PC-9 (cell line): ENCODE measurements around the gene DHX30. TPM values are rescaled to one million over a fixed set of nuclear protein-coding genes. Genes with fewer than 3 reads are reported as not detected.

Experiments used
- BruUV-seq: library from RNA; stranded (reverse); fragments of 400-500 nt; replicated peaks from 2 replicates; lab custom pipeline; 2021; lab: Mats Ljungman, UMichigan
- CTCF ChIA-PET: fragments of 300-600 bp; sonication (Branson Sonifier 250); formaldehyde crosslinking; loops from one replicate; lab custom pipeline; 2022; ENCODE audit warnings: antibody characterized with exemption; lab: Charles Lee
- POLR2A ChIA-PET: fragments of 300-600 bp; sonication (Branson Sonifier 250); formaldehyde crosslinking; loops from one replicate; lab custom pipeline; 2022; ENCODE audit warnings: antibody characterized with exemption; ENCODE audit not compliant: unreplicated experiment; lab: Charles Lee
- DNase-seq, 2 experiments: peaks; one replicate each; pipeline versions ENCODE4 v3.0.0 to v3.0.0-alpha.2; 2015 to 2022; ENCODE audit warnings: mixed read lengths in 1 of 2
- H2AFZ ChIP-seq: fragments of 200-600 bp; sonication (generic); 2 replicates; pipeline ENCODE4 v1.8.1; 2017; ENCODE audit warnings: antibody characterized with exemption
- H3F3A ChIP-seq: fragments of 200-600 bp; sonication (generic); 2 replicates; pipeline ENCODE4 v1.8.1; 2017; ENCODE audit warnings: antibody characterized with exemption, mild to moderate bottlenecking, low read depth; ENCODE audit not compliant: insufficient read depth
- H3K27ac ChIP-seq: fragments of 200-600 bp; sonication (generic); 2 replicates; pipeline ENCODE4 v1.6.1; 2016; ENCODE audit warnings: mixed run types
- H3K27me3 ChIP-seq: fragments of 200-600 bp; sonication (generic); 2 replicates; pipeline ENCODE4 v1.6.1; 2016; ENCODE audit warnings: low read depth, mixed run types; ENCODE audit not compliant: insufficient read depth
- H3K36me3 ChIP-seq: fragments of 200-600 bp; sonication (generic); 2 replicates; pipeline ENCODE4 v1.6.1; 2016; ENCODE audit warnings: low read depth, mixed run types
- H3K4me1 ChIP-seq: fragments of 200-600 bp; sonication (generic); replicated peaks from 2 replicates; pipeline ENCODE4 v1.6.1; 2016; ENCODE audit warnings: mixed run types; ENCODE audit not compliant: insufficient read depth
- H3K4me2 ChIP-seq: fragments of 200-600 bp; sonication (generic); 2 replicates; pipeline ENCODE4 v1.6.1; 2017; ENCODE audit warnings: mixed run types
- H3K4me3 ChIP-seq: fragments of 200-600 bp; sonication (generic); 2 replicates; pipeline ENCODE4 v1.6.1; 2016; ENCODE audit warnings: mixed run types
- H3K79me2 ChIP-seq: fragments of 200-600 bp; sonication (generic); 2 replicates; pipeline ENCODE4 v1.6.1; 2017; ENCODE audit warnings: low read depth, mixed run types
- H3K9me2 ChIP-seq: fragments of 200-600 bp; sonication (generic); 2 replicates; pipeline ENCODE4 v1.8.1; 2017; ENCODE audit warnings: mild to moderate bottlenecking; ENCODE audit not compliant: insufficient read depth
- H3K9me3 ChIP-seq: fragments of 200-600 bp; sonication (generic); 2 replicates; pipeline ENCODE4 v1.8.1; 2016; ENCODE audit warnings: low read depth; ENCODE audit not compliant: insufficient read depth
- H4K20me1 ChIP-seq: fragments of 200-600 bp; sonication (generic); 2 replicates; pipeline ENCODE4 v1.8.1; 2017; ENCODE audit not compliant: insufficient read depth
- CTCF ChIP-seq: fragments of 200-600 bp; sonication (generic); conservative IDR thresholded peaks from 2 replicates; pipeline ENCODE4 v1.6.1; 2017; ENCODE audit warnings: mixed run types, antibody characterized with exemption, mild to moderate bottlenecking, moderate library complexity
- EZH2 ChIP-seq: fragments of 200-600 bp; sonication (generic); IDR thresholded peaks from 2 replicates; pipeline ENCODE4 v1.8.0; 2017; ENCODE audit warnings: antibody characterized with exemption, low read depth
- intact Hi-C: fragments of 100-400 bp; cut with micrococcal nuclease; formaldehyde crosslinking; loops from one replicate; pipeline ENCODE4 v1.10.0; 2022; ENCODE audit not compliant: unreplicated experiment
- total RNA-seq: library from RNA; stranded (reverse); gene quantifications from 2 replicates; pipeline ENCODE4 v1.2.3, GENCODE V29; 2021

DHX30 gene
- total RNA-seq, 1 experiment from 2014 or later: 60.2 TPM

GRCh38 chr3:47890126-47890827 lies 87.3 kb downstream of the DHX30 start:
- no peak overlapping the region for H3K4me3 ChIP-seq
- POLR2A ChIA-PET: interaction anchor here (0.6 to 0.7 kb wide), 2 partner anchors 24 to 72 kb away, joined by 3 to 4 read pairs; no protein-coding TSS in a partner anchor
- CTCF ChIA-PET: no interaction called here

DNA sequence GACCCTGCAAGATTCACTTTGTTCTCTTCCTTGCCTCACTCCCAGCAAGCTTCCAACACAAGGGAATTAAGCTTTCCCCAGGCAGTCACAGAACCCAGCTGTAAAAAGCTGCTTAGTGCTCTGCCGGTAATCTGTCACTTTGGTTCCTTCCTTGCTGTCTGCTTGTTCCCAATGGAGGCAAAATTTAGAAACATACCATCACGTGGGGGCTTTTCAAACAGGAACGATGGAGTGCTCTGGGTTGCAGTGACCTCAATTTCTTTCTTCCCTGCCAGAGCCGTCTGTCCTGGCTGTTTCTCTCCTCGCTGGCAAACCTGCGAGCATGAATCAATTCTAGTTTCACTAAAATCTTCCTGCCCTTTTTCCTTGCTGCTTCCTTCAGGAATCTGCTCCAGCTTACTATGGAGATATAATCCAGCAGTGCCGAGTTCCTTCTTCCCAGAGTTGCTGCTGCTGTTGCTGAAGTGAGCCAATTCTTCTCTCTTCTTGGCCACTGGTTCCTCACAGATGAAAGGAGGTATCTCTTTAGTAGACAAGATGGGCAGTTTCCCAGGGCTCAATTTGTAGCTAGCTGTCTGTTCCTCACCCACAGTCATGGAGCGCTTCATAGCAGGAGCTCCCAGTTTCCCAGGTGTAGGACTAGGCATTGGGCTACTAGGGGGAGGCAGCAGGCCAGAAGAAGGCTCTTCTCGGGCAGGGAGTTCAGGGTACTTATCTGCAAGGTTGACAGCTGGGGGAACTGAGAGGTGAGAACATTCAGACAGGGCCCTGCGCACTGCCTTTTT lies 88.1 kb downstream of the DHX30 start:
- no peaks in the 10 kb centered on the region for H3K27me3 ChIP-seq
- CTCF ChIA-PET: no interaction called here
- no peaks in the 10 kb centered on the region for H3K4me1 ChIP-seq
- H3K9me2 ChIP-seq: no peaks in the 10 kb centered on the region
- H3K4me3 ChIP-seq: no peak overlapping the region
- no TSS peak for BruUV-seq
- H3K4me2 ChIP-seq: no peak overlapping the region
- H4K20me1 ChIP-seq: no peaks in the 10 kb centered on the region
- H3K9me3 ChIP-seq: no peaks in the 10 kb centered on the region
- H3K27ac ChIP-seq: no peak overlapping the region
- POLR2A ChIA-PET: interaction anchor here (0.6 kb wide), 1 partner anchor 24 kb away, joined by 4 read pairs; no protein-coding TSS in a partner anchor
- TF ChIP-seq EZH2: no peak
- no peak overlapping the region for H2AFZ ChIP-seq
- H3F3A ChIP-seq: no peaks in the 10 kb centered on the region
- no peak for DNase-seq
- no peaks in the 10 kb centered on the region for H3K36me3 ChIP-seq
- H3K79me2 ChIP-seq: no peaks in the 10 kb centered on the region
- intact Hi-C loops: no loop called here

More at GRCh38 chr3:47890126-47890827, 87.3 kb downstream of the DHX30 start:
- H4K20me1 ChIP-seq: no peaks in the 10 kb centered on the region
- H3K9me2 ChIP-seq: no peaks in the 10 kb centered on the region
- H3F3A ChIP-seq: no peaks in the 10 kb centered on the region
- H2AFZ ChIP-seq: no peak overlapping the region
- no peaks in the 10 kb centered on the region for H3K79me2 ChIP-seq
- H3K27me3 ChIP-seq: no peaks in the 10 kb centered on the region
- H3K27ac ChIP-seq: no peak overlapping the region
- no TSS peak for BruUV-seq
- intact Hi-C loops: no loop called here
- no peaks in the 10 kb centered on the region for H3K36me3 ChIP-seq
- H3K4me2 ChIP-seq: no peak overlapping the region
- H3K4me1 ChIP-seq: no peaks in the 10 kb centered on the region
- TF ChIP-seq CTCF (no peak), EZH2 (no peak)
- no peaks in the 10 kb centered on the region for H3K9me3 ChIP-seq
- no peak for DNase-seq

DNA sequence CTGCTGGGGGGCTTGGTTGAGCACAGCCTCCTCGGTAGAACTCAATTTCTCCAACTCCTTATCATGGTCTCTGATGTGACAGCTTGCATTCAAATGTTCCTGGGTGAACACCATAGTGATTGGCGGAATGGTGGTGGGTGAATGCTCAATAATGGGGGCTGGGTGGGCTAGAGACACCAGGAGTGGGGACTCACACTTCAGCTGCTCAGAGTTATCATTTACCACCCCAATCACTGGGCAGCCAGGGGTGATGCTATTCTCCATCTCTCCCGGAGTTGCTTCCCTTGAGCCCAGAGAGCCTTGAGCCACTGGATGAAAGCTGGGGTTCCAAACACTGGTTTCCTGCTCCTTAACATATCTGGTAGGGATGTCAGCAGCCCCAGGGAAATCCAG lies 88.7 kb downstream of the DHX30 start:
- Histone ChIP-seq H3K4me2 (no peak overlapping the region), H3K27ac (no peak overlapping the region), H3K9me2 (no peaks in the 10 kb centered on the region), H3K36me3 (no peaks in the 10 kb centered on the region), H2AFZ (no peak overlapping the region), H3K79me2 (no peaks in the 10 kb centered on the region), H3K4me3 (no peak overlapping the region), H3K9me3 (no peaks in the 10 kb centered on the region), H3K4me1 (no peaks in the 10 kb centered on the region), H3F3A (no peaks in the 10 kb centered on the region), H4K20me1 (no peaks in the 10 kb centered on the region), H3K27me3 (no peaks in the 10 kb centered on the region)
- no peak for DNase-seq
- TF ChIP-seq CTCF (no peak), EZH2 (no peak)
- ChIA-PET POLR2A (no interaction called here), CTCF (no interaction called here)
- BruUV-seq: no TSS peak
- intact Hi-C loops: no loop called here
